Keratinocyte (primary cell): ENCODE data around the gene WDR83. TPM values are rescaled to one million over a fixed set of nuclear protein-coding genes. Genes with fewer than 3 reads are reported as not detected.
A peak's percentile ranks its signal among the peaks of the same experiment; 100 is the strongest.

Source experiments
- DNase-seq: peaks from one replicate; pipeline ENCODE4 v3.0.0-alpha.2; 2011; ENCODE audit warnings: low read depth, missing footprints, low spot score
- FAIRE-seq: peaks from 2 replicates; lab custom pipeline; 2011; peaks lifted over from hg19 to GRCh38; lab: Jason Lieb, UNC
- H2AFZ ChIP-seq: 2 replicates; pipeline ENCODE4 v1.6.0; 2012; ENCODE audit warnings: low read length, control low read depth, inconsistent platforms; ENCODE audit not compliant: control insufficient read depth
- H3K27ac ChIP-seq: 2 replicates; pipeline ENCODE4 v1.5.1; 2011; ENCODE audit warnings: low read length; ENCODE audit not compliant: control insufficient read depth, insufficient read depth
- H3K27me3 ChIP-seq: 3 replicates; pipeline ENCODE4 v1.6.0; 2011; ENCODE audit warnings: low read length; ENCODE audit not compliant: control insufficient read depth, insufficient read depth; ENCODE audit errors: extremely low read depth
- H3K36me3 ChIP-seq, 2 experiments: 2 replicates in 1 of 2; 3 replicates in 1 of 2; pipeline ENCODE4 v1.5.1; 2011; ENCODE audit warnings: low read length in 2 of 2, mild to moderate bottlenecking in 1 of 2; ENCODE audit not compliant: control insufficient read depth in 2 of 2, insufficient read depth in 2 of 2; ENCODE audit errors: extremely low read depth in 1 of 2
- H3K4me1 ChIP-seq: 3 replicates; pipeline ENCODE4 v1.5.1; 2011; ENCODE audit warnings: low read length; ENCODE audit not compliant: control insufficient read depth, insufficient read depth; ENCODE audit errors: extremely low read depth
- H3K4me2 ChIP-seq: 3 replicates; pipeline ENCODE4 v1.6.0; 2011; ENCODE audit warnings: low read depth, low read length; ENCODE audit not compliant: control insufficient read depth, insufficient read depth; ENCODE audit errors: extremely low read depth
- H3K4me3 ChIP-seq, 3 experiments: fragments of 200-600 bp in 1 of 3; sonication (generic) in 1 of 3; 2 replicates in 2 of 3; 3 replicates in 1 of 3; pipeline ENCODE4 v1.5.1; 2011 to 2016; ENCODE audit warnings: low read length in 3 of 3, mild to moderate bottlenecking in 3 of 3, control low read depth in 2 of 3, inconsistent platforms in 1 of 3, low read depth in 1 of 3, mixed read lengths in 1 of 3, mixed run types in 1 of 3, moderate library complexity in 1 of 3; ENCODE audit not compliant: control insufficient read depth in 2 of 3, insufficient read depth in 2 of 3; ENCODE audit errors: extremely low read depth in 1 of 3
- H3K79me2 ChIP-seq: 2 replicates; pipeline ENCODE4 v1.6.0; 2012; ENCODE audit warnings: low read length; ENCODE audit not compliant: control insufficient read depth, insufficient read depth
- H3K9ac ChIP-seq: 3 replicates; pipeline ENCODE4 v1.6.0; 2011; ENCODE audit warnings: low read length; ENCODE audit not compliant: control insufficient read depth, insufficient read depth; ENCODE audit errors: extremely low read depth
- H3K9me1 ChIP-seq: 3 replicates; pipeline ENCODE4 v1.6.0; 2011; ENCODE audit warnings: low read length; ENCODE audit not compliant: control insufficient read depth, insufficient read depth; ENCODE audit errors: extremely low read depth
- H3K9me3 ChIP-seq: 2 replicates; pipeline ENCODE4 v1.5.1; 2012; ENCODE audit warnings: low read depth, low read length; ENCODE audit not compliant: control insufficient read depth
- H4K20me1 ChIP-seq: 3 replicates; pipeline ENCODE4 v1.6.0; 2011; ENCODE audit warnings: low read length; ENCODE audit not compliant: control insufficient read depth, insufficient read depth; ENCODE audit errors: extremely low read depth
- CTCF ChIP-seq, 3 experiments: IDR thresholded peaks in 1 of 3; conservative IDR thresholded peaks in 1 of 3; optimal IDR thresholded peaks in 1 of 3; 2 replicates in 2 of 3; 3 replicates in 1 of 3; pipeline versions ENCODE3 to v1.5.1; 2011; ENCODE audit warnings: low read length in 3 of 3, mild to moderate bottlenecking in 3 of 3, moderate library complexity in 2 of 3, control low read depth in 1 of 3, inconsistent platforms in 1 of 3; ENCODE audit not compliant: insufficient read depth in 2 of 3; ENCODE audit errors: extremely low read depth in 1 of 3
- EZH2 ChIP-seq: IDR thresholded peaks from one replicate; pipeline ENCODE4 v1.6.1; 2012; ENCODE audit warnings: inconsistent platforms, mild to moderate bottlenecking, low read length, moderate library complexity
- dilution Hi-C: fragments of 300-500 bp; cut with MboI; formaldehyde crosslinking; loops from one replicate; pipeline ENCODE4 v1.7.0; 2020; ENCODE audit warnings: low sequenced_read_pairs; ENCODE audit not compliant: extremely low pct_ligation_motif_present
- polyA plus RNA-seq, 5 experiments: library from polyadenylated mRNA; depleted of rRNA in 3 of 5; stranded (reverse) in 3 of 5; stranded (forward) in 1 of 5; unstranded in 1 of 5; fragments of >200 nt; gene quantifications; 1 replicate in 1 of 5; 2 replicates in 3 of 5; 3 replicates in 1 of 5; pipeline versions ENCODE4 v1.2.1 to v1.2.3, GENCODE V29; 2011 to 2012; ENCODE audit warnings: missing spikeins in 2 of 5, low read depth in 1 of 5, low replicate concordance in 1 of 5

Gene WDR83
- polyA plus RNA-seq, 1 donor (not counting 4 experiments of a cell fraction or from before 2014, with no cell fraction given), result 3.8 TPM

- peaks cover 9% of the 10 kb centered on the region for H4K20me1 ChIP-seq
- FAIRE-seq, result no peak
Observed at GRCh38 chr19:12721656-12722565, 55.3 kb downstream of the WDR83 start.

GRCh38 chr19:12722566-12723380, 56.2 kb downstream of the WDR83 start:
- Histone ChIP-seq H2AFZ (peak overlapping the region; percentile 34), H3K4me1 (peaks cover 24% of the 10 kb centered on the region), H3K79me2 (peaks cover 55% of the 10 kb centered on the region), H3K27ac (peak overlapping the region; percentile 93), H3K9me1 (no peaks in the 10 kb centered on the region), H3K27me3 (no peaks in the 10 kb centered on the region), H3K9me3 (no peaks in the 10 kb centered on the region), H3K9ac (peak overlapping the region; percentile 90), H4K20me1 (peaks cover 6% of the 10 kb centered on the region), H3K36me3 (peaks cover 5 to 11% of the 10 kb centered on the region in 2 experiments), H3K4me3 (peak overlapping the region; percentile 77 to 92 (median 90)), H3K4me2 (peak overlapping the region; percentile 84)
- FAIRE-seq (peak; percentile 89), DNase-seq (peak; percentile 88)
- TF ChIP-seq CTCF (optimal IDR thresholded peaks at IDR 0.05 in 1 of 3, IDR thresholded peaks at IDR 0.05 in 1 of 3, conservative IDR thresholded peaks at IDR 0.05 in 1 of 3; ENCODE audit: extremely low read depth in 1 of 3, insufficient read depth in 2 of 3, low read length in 3 of 3) (no peak), EZH2 (no peak)
- dilution Hi-C loops, result no loop called here

More at GRCh38 chr19:12721656-12722565, 55.3 kb downstream of the WDR83 start:
- Histone ChIP-seq H3K4me3 (peak overlapping the region; percentile 77 to 92 (median 90)), H3K4me1 (peaks cover 23% of the 10 kb centered on the region), H3K36me3 (peaks cover 11 to 17% of the 10 kb centered on the region in 2 experiments), H3K27ac (peak overlapping the region; percentile 93), H3K9me1 (no peaks in the 10 kb centered on the region), H3K9me3 (no peaks in the 10 kb centered on the region), H3K4me2 (peak overlapping the region; percentile 97), H3K79me2 (peaks cover 63% of the 10 kb centered on the region), H2AFZ (peak overlapping the region; percentile 40), H3K9ac (peak overlapping the region; percentile 90), H3K27me3 (no peaks in the 10 kb centered on the region)
- no peak for DNase-seq
- TF ChIP-seq CTCF (optimal IDR thresholded peaks at IDR 0.05 in 1 of 3, IDR thresholded peaks at IDR 0.05 in 1 of 3, conservative IDR thresholded peaks at IDR 0.05 in 1 of 3; ENCODE audit: extremely low read depth in 1 of 3, insufficient read depth in 2 of 3, low read length in 3 of 3), result no peak
- no peak for TF ChIP-seq EZH2
- dilution Hi-C loops, result no loop called here
